GM19372 (cell line): ENCODE data around the gene OR1F1.
"Not testable (repeated sequence)": the region's sequence is repeated elsewhere in the genome, so short reads cannot be mapped to it uniquely, and the experiment has no call there.

Source experiments
- ATAC-seq: cut with Tn5 transposase; IDR thresholded peaks from one replicate; pipeline ENCODE4 v1.9.1; 2021; ENCODE audit warnings: mild to moderate bottlenecking, low read depth, moderate library complexity; ENCODE audit not compliant: unreplicated experiment

Gene OR1F1

GRCh38 chr16:3171855-3172593, 16.0 kb upstream of the OR1F1 start:
- no peak for ATAC-seq

- ATAC-seq: no peak
Measured at GRCh38 chr16:3173892-3174617, 13.9 kb upstream of the OR1F1 start.

GRCh38 chr16:3174618-3175148, 13.3 kb upstream of the OR1F1 start:
- ATAC-seq: no peak

- ATAC-seq: no peak
Measured at GRCh38 chr16:3175157-3176093, 12.6 kb upstream of the OR1F1 start.

- no peak for ATAC-seq
Measured at GRCh38 chr16:3179651-3180050, 8.4 kb upstream of the OR1F1 start.

- no peak for ATAC-seq
Measured at GRCh38 chr16:3180445-3180878, 7.5 kb upstream of the OR1F1 start.

- not testable (repeated sequence) for ATAC-seq
Measured at GRCh38 chr16:3182293-3182607, 5.8 kb upstream of the OR1F1 start.

GRCh38 chr16:3182608-3183444, 5.2 kb upstream of the OR1F1 start:
- ATAC-seq: no peak

GRCh38 chr16:3183445-3184139, 4.4 kb upstream of the OR1F1 start:
- no peak for ATAC-seq

GRCh38 chr16:3186946-3187690, 886 bp upstream of the OR1F1 start:
- no peak for ATAC-seq

GRCh38 chr16:3188675-3188924, 596 bp downstream of the OR1F1 start:
- no peak for ATAC-seq

- ATAC-seq: no peak
Measured at GRCh38 chr16:3188925-3189825, 1.2 kb downstream of the OR1F1 start.

- ATAC-seq: no peak
Measured at GRCh38 chr16:3189869-3190268, 1.9 kb downstream of the OR1F1 start.

GRCh38 chr16:3190949-3191353, 2.9 kb downstream of the OR1F1 start:
- no peak for ATAC-seq

- no peak for ATAC-seq
Measured at GRCh38 chr16:3192476-3193019, 4.5 kb downstream of the OR1F1 start.

GRCh38 chr16:3193221-3194212, 5.5 kb downstream of the OR1F1 start:
- no peak for ATAC-seq
